ENCODE data around the gene PTPN11. TPM values are rescaled to one million over a fixed set of nuclear protein-coding genes. Genes with fewer than 3 reads are reported as not detected.

The PTPN11 gene
- total and polyA plus RNA-seq, 2 of the 13 experiments (the other 11 are each of a cell fraction or from before 2014, with no cell fraction given) = 30.0 to 63.5 TPM

- TF ChIP-seq TBL1XR1 (IDR thresholded peaks at IDR 0.05; ENCODE audit: borderline replicate concordance, low read length, partially characterized antibody) (no peak), TGIF2 (CRISPR knock-in tag; IDR thresholded peaks at IDR 0.05) (no peak)
Measured at GRCh38 chr12:112546339-112546738, 127.6 kb downstream of the PTPN11 start (continued).

GRCh38 chr12:112546996-112547395 lies 128.2 kb downstream of the PTPN11 start:
- Histone ChIP-seq H3K4me3 (replicated peaks in 1 of 3; ENCODE audit: insufficient read depth in 1 of 3, low read depth in 2 of 3, low read length in 3 of 3) (no peak overlapping the region), H3K4me2 (ENCODE audit: low read depth, low read length) (no peak overlapping the region), H3K9ac (ENCODE audit: insufficient read depth, low read depth, low read length) (no peak overlapping the region), H3K36me3 (replicated peaks in 1 of 2; ENCODE audit: control insufficient read depth in 1 of 2, insufficient read depth in 2 of 2, low read length in 2 of 2) (no peaks in the 10 kb centered on the region), H3K4me1 (ENCODE audit: insufficient read depth, low read length) (no peaks in the 10 kb centered on the region), H2AFZ (ENCODE audit: low read length) (no peak overlapping the region), H3K27me3 (ENCODE audit: control insufficient read depth in 1 of 2, insufficient read depth in 2 of 2, low read length in 2 of 2) (peaks cover 0 to 2% of the 10 kb centered on the region in 2 experiments; a peak in 2 of 5 replicates), H3K27ac (ENCODE audit: extremely low read length, insufficient read depth, low read length) (no peak overlapping the region), H4K20me1 (ENCODE audit: insufficient read depth, low read length) (no peaks in the 10 kb centered on the region), H3K79me2 (ENCODE audit: insufficient read depth, low read length) (no peaks in the 10 kb centered on the region), H3K9me3 (ENCODE audit: low read length) (no peaks in the 10 kb centered on the region)
- in situ Hi-C loops (cut with HindIII; ENCODE audit: extremely low pct_ligation_motif_present, low pct_unique_long_range_greater_than_20kb) (no loop called here), intact Hi-C loops (cut with micrococcal nuclease; ENCODE audit: unreplicated experiment) (no loop called here)
- ATAC-seq = no peak
- DNase-seq (ENCODE audit: low spot score) = no peak
- FAIRE-seq = no peak
- TF ChIP-seq KLF13 (CRISPR knock-in tag; IDR thresholded peaks at IDR 0.05) = no peak
- no peak for TF ChIP-seq ZEB1 (IDR thresholded peaks at IDR 0.05; ENCODE audit: insufficient replicate concordance, low read depth)
- TF ChIP-seq SMC3 (IDR thresholded peaks at IDR 0.05; ENCODE audit: low read length) = no peak
- no peak for TF ChIP-seq NBN (conservative IDR thresholded peaks at IDR 0.05)
- no peak for TF ChIP-seq ZNF747 (CRISPR knock-in tag; IDR thresholded peaks at IDR 0.05; ENCODE audit: borderline replicate concordance)
- TF ChIP-seq PCBP1 (IDR thresholded peaks at IDR 0.05; ENCODE audit: borderline replicate concordance, low read depth, low read length) = no peak
- TF ChIP-seq POLR2AphosphoS5 (IDR thresholded peaks at IDR 0.05; ENCODE audit: low read depth, low read length) = no peak
- TF ChIP-seq IRF9 (CRISPR knock-in tag; IDR thresholded peaks at IDR 0.05; ENCODE audit: borderline replicate concordance) = no peak
- TF ChIP-seq ZNF792 (CRISPR knock-in tag; IDR thresholded peaks at IDR 0.05) = no peak
- no peak for TF ChIP-seq ZFP90 (CRISPR knock-in tag; IDR thresholded peaks at IDR 0.05; ENCODE audit: borderline replicate concordance)
- no peak for TF ChIP-seq ZBTB43 (CRISPR knock-in tag; conservative IDR thresholded peaks at IDR 0.05)
- TF ChIP-seq CBX2 (IDR thresholded peaks at IDR 0.05; ENCODE audit: low read depth, low read length) = no peak
- TF ChIP-seq CBX2 (CRISPR knock-in tag; IDR thresholded peaks at IDR 0.05; ENCODE audit: low read depth) = no peak
- TF ChIP-seq SNAPC2 (CRISPR knock-in tag; IDR thresholded peaks at IDR 0.05) = no peak
- TF ChIP-seq POGZ (CRISPR knock-in tag; IDR thresholded peaks at IDR 0.05) = no peak
- no peak for TF ChIP-seq ZNF414 (CRISPR knock-in tag; IDR thresholded peaks at IDR 0.05)
- TF ChIP-seq LBX2 (CRISPR knock-in tag; IDR thresholded peaks at IDR 0.05; ENCODE audit: borderline replicate concordance) = no peak
- no peak for TF ChIP-seq KDM3A (CRISPR knock-in tag; IDR thresholded peaks at IDR 0.05; ENCODE audit: low read depth)
- BruUV-seq (replicated peaks) = no TSS peak
- ChIA-PET CTCF (ENCODE audit: low intra/inter-chr PET ratio, low total read pairs) (no interaction called here), POLR2A (no interaction called here)
- WGBS (ENCODE audit: low lambda C conversion rate) = 10% methylated on average over 2 of the region's 2 CpGs
